Mucosa of descending colon (tissue), 3 donors: ENCODE results near the gene PSTPIP2. TPM values are rescaled to one million over a fixed set of nuclear protein-coding genes. Genes with fewer than 3 reads are reported as not detected.

Experiments
- ATAC-seq: fragments of 200-7000 bp; cut with Tn5 transposase; one replicate; pipeline ENCODE4 v1.9.1; 2020; ENCODE audit warnings: mild to moderate bottlenecking, moderate library complexity
- DNase-seq, 3 donors: peaks; one replicate each; pipeline ENCODE4 v3.0.0-alpha.2; 2020
- H3K36me3 ChIP-seq: fragments of 200-600 bp; one replicate; pipeline ENCODE4 v1.8.0; 2021; ENCODE audit warnings: low read depth, mild to moderate bottlenecking
- H3K4me1 ChIP-seq: fragments of 200-600 bp; one replicate; pipeline ENCODE4 v1.8.0; 2021; ENCODE audit warnings: low read depth, mild to moderate bottlenecking
- H3K4me3 ChIP-seq: fragments of 200-600 bp; one replicate; pipeline ENCODE4 v1.8.0; 2021; ENCODE audit warnings: mild to moderate bottlenecking
- H3K9me3 ChIP-seq: fragments of 200-600 bp; one replicate; pipeline ENCODE4 v1.8.0; 2021; ENCODE audit warnings: mild to moderate bottlenecking
- intact Hi-C, 2 donors: fragments of 100-400 bp; cut with DNase I in 1 of 2; cut with micrococcal nuclease in 1 of 2; formaldehyde crosslinking; loops; one replicate each; pipeline versions ENCODE4 v1.11.0 to v1.11.1; 2022; cut with DNase I, micrococcal nuclease
- total RNA-seq, 3 donors: library from RNA; stranded (reverse); fragmentation: NEBNext Ultra II Directional in 2 of 3; extraction: Animal tissue kit (Norgen Biotek cat#: 25700) in 2 of 3; gene quantifications; one replicate each; pipeline versions ENCODE4 v1.2.1 to v1.2.4, GENCODE V29; 2021 to 2023
- TF ChIP-seq, protein P1 (sequence below): fragments of 200-600 bp; IDR thresholded peaks from one replicate; pipeline ENCODE4 v1.8.0; 2022; ENCODE audit warnings: antibody characterized with exemption, mild to moderate bottlenecking
- donor health status: DM: no; HTN: no; CAD: no; lungs with moderate emphysema.
- donor health status: DM: no; HTN: no; CAD: no.
- donor health status: DM: no; HTN: yes; CAD: no.

PSTPIP2 gene
- total RNA-seq, 3 donors from 2014 or later = 2.9 to 9.4 (median 9.0) TPM

DNA sequence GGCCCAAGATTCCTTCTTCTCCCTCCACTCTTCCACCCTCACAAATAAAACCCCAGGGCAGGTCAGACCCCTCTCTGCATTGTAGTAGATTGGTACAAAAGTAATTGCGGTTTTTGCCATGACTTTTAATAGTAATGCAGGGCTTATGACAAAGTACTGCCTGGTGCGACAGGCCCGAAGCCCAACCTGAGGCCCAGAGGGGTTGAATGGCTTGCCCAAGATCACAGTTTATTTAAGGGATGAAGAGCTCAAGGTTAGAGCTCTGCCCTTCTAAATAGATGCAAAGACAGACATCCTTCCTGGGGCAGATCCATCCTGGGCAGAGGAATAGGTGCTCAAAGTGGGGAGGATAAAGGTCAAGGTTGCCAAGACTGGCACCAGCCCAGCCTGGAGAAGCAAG lies 899 bp upstream of the PSTPIP2 start:
- no peak for DNase-seq

DNA sequence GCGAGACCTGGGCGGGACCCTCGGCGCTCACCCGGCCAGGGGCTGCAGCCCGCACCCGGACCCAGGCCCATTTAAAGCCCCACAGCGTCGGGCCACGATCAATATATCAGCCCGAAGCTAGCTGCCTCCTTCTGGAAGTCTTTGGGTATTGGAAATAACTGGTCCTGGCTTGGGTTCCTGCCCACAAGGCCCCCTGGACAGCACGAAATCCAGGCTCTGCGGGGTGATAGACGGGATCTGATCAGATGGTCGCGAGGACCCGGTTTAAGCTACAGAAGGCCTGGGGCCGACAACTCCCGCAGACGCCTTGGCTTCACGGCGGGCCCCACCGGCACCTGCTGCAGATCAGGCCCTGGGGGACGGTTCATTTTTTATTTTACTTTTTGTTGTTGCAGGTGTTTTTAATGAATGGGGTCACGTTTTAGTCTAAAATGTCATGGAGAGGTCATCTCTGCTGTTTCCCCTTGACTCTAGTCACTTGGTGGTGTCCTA lies 362 bp upstream of the PSTPIP2 start:
- H3K4me1 ChIP-seq = peaks cover 7% of the 10 kb centered on the region
- intact Hi-C loops = loop anchor here in 1 of 2 donors (10.0 kb wide), 1 partner anchor 108 kb away; the partner anchor contains the start of gene EPG5
- DNase-seq (no peak), ATAC-seq (no peak)
- H3K9me3 ChIP-seq = no peaks in the 10 kb centered on the region
- TF ChIP-seq, protein P1, sequence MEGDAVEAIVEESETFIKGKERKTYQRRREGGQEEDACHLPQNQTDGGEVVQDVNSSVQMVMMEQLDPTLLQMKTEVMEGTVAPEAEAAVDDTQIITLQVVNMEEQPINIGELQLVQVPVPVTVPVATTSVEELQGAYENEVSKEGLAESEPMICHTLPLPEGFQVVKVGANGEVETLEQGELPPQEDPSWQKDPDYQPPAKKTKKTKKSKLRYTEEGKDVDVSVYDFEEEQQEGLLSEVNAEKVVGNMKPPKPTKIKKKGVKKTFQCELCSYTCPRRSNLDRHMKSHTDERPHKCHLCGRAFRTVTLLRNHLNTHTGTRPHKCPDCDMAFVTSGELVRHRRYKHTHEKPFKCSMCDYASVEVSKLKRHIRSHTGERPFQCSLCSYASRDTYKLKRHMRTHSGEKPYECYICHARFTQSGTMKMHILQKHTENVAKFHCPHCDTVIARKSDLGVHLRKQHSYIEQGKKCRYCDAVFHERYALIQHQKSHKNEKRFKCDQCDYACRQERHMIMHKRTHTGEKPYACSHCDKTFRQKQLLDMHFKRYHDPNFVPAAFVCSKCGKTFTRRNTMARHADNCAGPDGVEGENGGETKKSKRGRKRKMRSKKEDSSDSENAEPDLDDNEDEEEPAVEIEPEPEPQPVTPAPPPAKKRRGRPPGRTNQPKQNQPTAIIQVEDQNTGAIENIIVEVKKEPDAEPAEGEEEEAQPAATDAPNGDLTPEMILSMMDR = no peak
- no peak overlapping the region for H3K4me3 ChIP-seq
- H3K36me3 ChIP-seq = no peaks in the 10 kb centered on the region

More for the DNA sequence above, 899 bp upstream of the PSTPIP2 start:
- Histone ChIP-seq H3K4me3 (no peak overlapping the region), H3K36me3 (no peaks in the 10 kb centered on the region), H3K4me1 (peaks cover 7% of the 10 kb centered on the region), H3K9me3 (no peaks in the 10 kb centered on the region)
- TF ChIP-seq, protein P1 = no peak
- ATAC-seq = no peak
- intact Hi-C loops = loop anchor here in 1 of 2 donors (10.0 kb wide), 1 partner anchor 108 kb away; the partner anchor contains the start of gene EPG5

DNA sequence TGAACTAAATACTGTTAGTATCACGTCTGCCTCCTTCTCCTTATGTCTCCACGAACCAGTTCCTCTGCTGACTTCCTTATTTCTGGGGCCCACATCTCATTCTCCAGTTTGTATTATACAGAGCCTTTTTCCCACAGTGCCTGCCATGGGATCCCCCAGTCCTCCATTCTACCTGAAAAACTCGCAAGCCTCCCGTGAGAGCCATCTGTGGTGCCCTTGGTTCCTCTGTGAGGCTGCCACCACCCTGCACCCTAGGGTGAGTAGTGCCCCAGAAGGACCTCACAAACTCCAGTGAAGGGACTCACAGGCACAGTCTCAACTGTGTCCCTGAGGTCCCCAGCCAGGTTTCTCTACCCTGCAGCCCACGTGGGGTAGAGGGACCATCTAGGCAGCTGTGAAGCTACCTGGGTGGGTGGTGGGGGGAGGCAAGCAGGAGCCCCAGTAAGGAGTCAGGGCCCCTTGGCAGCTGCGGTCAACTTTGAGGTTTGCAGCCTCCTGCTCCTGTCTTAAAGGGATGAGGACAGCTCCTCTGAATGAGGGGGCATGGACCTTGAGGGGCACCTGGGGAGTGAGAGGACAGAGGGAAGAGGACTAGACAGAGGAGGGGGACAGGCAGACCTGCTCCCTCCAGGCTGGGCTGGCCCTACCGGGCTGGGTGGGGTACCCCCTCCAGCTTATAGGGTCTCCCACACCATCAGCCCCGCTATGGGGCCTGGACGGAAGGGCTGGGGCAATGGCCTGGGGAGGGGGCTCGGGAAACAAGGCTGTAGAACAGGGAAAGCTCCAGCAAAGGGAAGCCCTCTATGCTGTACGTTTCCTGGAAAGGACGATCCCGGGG lies 1.0 kb downstream of the PSTPIP2 start:
- DNase-seq (no peak), ATAC-seq (peak; percentile 22)
- TF ChIP-seq, protein P1 = no peak
- Histone ChIP-seq H3K9me3 (no peaks in the 10 kb centered on the region), H3K4me3 (peak overlapping the region; percentile 40), H3K36me3 (no peaks in the 10 kb centered on the region), H3K4me1 (peaks cover 7% of the 10 kb centered on the region)
- intact Hi-C loops = loop anchor here in 1 of 2 donors (10.0 kb wide), 1 partner anchor 106 kb away; the partner anchor contains the start of gene EPG5

- TF ChIP-seq, protein P1 = no peak
- intact Hi-C loops = loop anchor here in 1 of 2 donors (10.0 kb wide), 1 partner anchor 105 kb away; the partner anchor contains the start of gene EPG5
- Histone ChIP-seq H3K4me3 (no peak overlapping the region), H3K9me3 (no peaks in the 10 kb centered on the region), H3K4me1 (peaks cover 7% of the 10 kb centered on the region), H3K36me3 (no peaks in the 10 kb centered on the region)
- DNase-seq = no peak
- no peak for ATAC-seq
Measured at GRCh38 chr18:46070232-46070631, 1.8 kb downstream of the PSTPIP2 start.

- DNase-seq (no peak), ATAC-seq (no peak)
- intact Hi-C loops = no loop called here
- Histone ChIP-seq H3K9me3 (no peaks in the 10 kb centered on the region), H3K4me1 (peaks cover 7% of the 10 kb centered on the region), H3K36me3 (no peaks in the 10 kb centered on the region), H3K4me3 (no peak overlapping the region)
- TF ChIP-seq, protein P1 = no peak
Measured at GRCh38 chr18:46069524-46069923, 2.5 kb downstream of the PSTPIP2 start.
